Fibroblast of villous mesenchyme (primary cell): ENCODE measurements around the gene C1orf53. TPM values are rescaled to one million over a fixed set of nuclear protein-coding genes. Genes with fewer than 3 reads are reported as not detected.

ENCODE experiments used
- DNase-seq: peaks from one replicate; pipeline ENCODE4 v3.0.0-alpha.2; 2010; ENCODE audit warnings: low read depth
- H3K4me3 ChIP-seq: 2 replicates; pipeline ENCODE4 v1.5.1; 2011; ENCODE audit warnings: low read depth, mild to moderate bottlenecking, low read length
- total RNA-seq: library from RNA; depleted of rRNA; stranded (reverse); fragments of >200 nt; gene quantifications from 2 replicates; pipeline ENCODE4 v1.2.3, GENCODE V29; 2012
- TF ChIP-seq, protein P1 (sequence below): IDR thresholded peaks from 2 replicates; pipeline ENCODE4 v1.5.1; 2012; ENCODE audit warnings: low read depth, mild to moderate bottlenecking, low read length; ENCODE audit not compliant: insufficient read depth

C1orf53 gene
- total RNA-seq, 1 donor, result 5.6 TPM

GRCh38 chr1:197907846-197908616 is 5.6 kb downstream of the C1orf53 start:
- no peak overlapping the region for H3K4me3 ChIP-seq
- TF ChIP-seq, protein P1, sequence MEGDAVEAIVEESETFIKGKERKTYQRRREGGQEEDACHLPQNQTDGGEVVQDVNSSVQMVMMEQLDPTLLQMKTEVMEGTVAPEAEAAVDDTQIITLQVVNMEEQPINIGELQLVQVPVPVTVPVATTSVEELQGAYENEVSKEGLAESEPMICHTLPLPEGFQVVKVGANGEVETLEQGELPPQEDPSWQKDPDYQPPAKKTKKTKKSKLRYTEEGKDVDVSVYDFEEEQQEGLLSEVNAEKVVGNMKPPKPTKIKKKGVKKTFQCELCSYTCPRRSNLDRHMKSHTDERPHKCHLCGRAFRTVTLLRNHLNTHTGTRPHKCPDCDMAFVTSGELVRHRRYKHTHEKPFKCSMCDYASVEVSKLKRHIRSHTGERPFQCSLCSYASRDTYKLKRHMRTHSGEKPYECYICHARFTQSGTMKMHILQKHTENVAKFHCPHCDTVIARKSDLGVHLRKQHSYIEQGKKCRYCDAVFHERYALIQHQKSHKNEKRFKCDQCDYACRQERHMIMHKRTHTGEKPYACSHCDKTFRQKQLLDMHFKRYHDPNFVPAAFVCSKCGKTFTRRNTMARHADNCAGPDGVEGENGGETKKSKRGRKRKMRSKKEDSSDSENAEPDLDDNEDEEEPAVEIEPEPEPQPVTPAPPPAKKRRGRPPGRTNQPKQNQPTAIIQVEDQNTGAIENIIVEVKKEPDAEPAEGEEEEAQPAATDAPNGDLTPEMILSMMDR, result no peak
- DNase-seq, result no peak

DNA sequence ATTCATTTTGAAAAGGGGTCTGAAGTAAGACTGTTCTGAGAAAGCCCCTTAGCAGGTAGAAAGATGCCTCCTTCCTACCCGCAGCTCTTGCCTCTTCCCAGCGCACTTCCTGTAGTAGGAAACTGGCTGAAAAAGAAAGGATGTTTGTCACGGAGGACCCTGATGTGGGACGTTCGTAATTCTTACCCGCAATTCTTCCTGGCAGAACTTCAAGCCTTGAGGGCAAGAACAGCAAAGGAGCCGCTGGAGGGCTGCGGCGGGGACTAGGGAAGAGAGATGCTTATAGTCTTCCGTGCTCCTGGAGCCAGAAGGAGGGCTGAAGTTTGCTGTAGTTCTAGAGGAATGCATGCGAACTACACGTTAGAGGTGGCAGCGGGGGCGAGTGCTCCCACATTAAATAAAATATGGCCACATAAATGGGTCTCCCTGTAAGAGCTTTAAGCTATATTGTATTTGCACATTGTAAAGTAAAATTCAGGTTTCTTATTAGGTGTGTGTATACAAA is 6.3 kb downstream of the C1orf53 start:
- TF ChIP-seq, protein P1, result no peak
- DNase-seq, result no peak
- H3K4me3 ChIP-seq, result no peak overlapping the region

DNA sequence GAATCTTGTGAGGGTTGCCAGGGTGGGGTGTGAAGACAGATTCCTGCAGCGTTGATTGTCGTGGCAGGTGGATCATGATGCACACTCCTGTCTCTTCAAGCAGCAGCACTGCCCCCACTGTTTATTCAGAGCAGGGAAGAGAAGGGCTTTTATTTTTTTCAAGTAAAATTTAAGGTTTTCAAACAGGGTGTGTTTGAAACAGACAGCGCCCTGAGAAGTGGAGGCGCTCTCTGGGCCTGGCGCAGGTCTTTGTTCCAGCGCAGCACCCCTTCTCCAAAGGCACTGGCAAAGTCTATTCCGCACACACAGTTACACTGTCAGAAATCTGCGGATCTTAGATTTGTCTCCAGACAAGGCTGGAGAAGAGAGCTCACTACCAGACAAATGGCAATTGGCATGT is 7.0 kb downstream of the C1orf53 start:
- TF ChIP-seq, protein P1, result no peak
- DNase-seq, result no peak
- no peak overlapping the region for H3K4me3 ChIP-seq

- no peak overlapping the region for H3K4me3 ChIP-seq
- TF ChIP-seq, protein P1, result no peak
- no peak for DNase-seq
Observed at GRCh38 chr1:197910120-197910991, 7.9 kb downstream of the C1orf53 start.

DNA sequence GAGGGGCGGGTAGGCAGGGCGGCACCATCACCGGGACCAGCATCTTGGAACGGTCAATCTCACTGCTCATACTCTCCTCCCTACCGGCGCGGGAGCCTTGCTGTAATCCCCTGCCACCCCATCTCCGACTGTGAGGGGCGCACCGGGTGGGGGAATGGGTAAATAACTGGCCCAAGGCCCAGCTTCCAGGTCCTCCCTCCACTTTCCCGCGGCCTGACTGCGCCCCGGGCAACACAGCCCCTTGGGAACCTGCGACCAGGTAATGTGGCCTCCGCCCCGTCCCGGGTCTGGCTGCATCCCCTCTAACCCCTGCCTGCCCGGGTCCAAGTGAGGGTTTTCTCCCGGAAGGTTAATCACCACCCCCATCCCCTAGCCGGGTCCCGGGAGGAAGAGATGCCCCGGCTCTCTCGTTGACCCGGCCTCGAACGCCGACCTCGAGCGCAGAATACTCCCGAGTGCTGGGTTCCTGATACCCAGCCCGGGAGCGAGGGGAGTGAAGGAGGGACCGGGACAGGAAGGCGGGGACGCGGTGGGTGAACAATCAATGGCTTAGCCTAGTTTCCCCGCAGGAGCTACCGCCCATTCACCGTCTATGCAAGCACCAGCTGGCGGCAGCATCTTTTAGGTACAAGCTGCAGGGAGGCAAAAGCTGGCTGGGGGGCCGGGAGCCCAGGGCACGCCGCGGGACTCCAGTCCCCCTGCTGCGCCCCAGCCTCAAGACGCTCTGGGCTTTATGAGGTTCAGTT is 8.9 kb downstream of the C1orf53 start:
- TF ChIP-seq, protein P1, result no peak
- no peak for DNase-seq
- no peak overlapping the region for H3K4me3 ChIP-seq
